ENCODE measurements around the gene SH3PXD2A. TPM values are rescaled to one million over a fixed set of nuclear protein-coding genes. Genes with fewer than 3 reads are reported as not detected.
A peak's percentile ranks its signal among the peaks of the same experiment; 100 is the strongest.

SH3PXD2A gene
- total and polyA plus RNA-seq, 2 of the 4 experiments (the other 2 are of a cell fraction) = 6.3 to 23.0 TPM

- H3K9ac ChIP-seq (ENCODE audit: low read depth, low read length) = no peak overlapping the region
- peak overlapping the region; percentile 16; the same call in 1 of the 2 replicates for H3K18ac ChIP-seq (ENCODE audit: low read depth, low read length)
- H3K9me1 ChIP-seq (ENCODE audit: insufficient read depth, low read length) = 0 out of 2 replicates have a peak, but pooled peaks cover 2% of the 10 kb centered on the region
- no CpG with 5 or more reads among the region's 9 CpGs for WGBS, 2 experiments (ENCODE audit: extremely low coverage in 2 of 2, insufficient read length in 1 of 2)
- no peak overlapping the region for H3K4me3 ChIP-seq (ENCODE audit: insufficient read depth, low read depth, low read length)
- H3K4me1 ChIP-seq (ENCODE audit: control insufficient read depth, insufficient read depth, low read length) = peaks cover 25% of the 10 kb centered on the region
- ChIA-PET CTCF (no interaction called here), POLR2A (ENCODE audit: unreplicated experiment) (no interaction called here)
- intact Hi-C loops (cut with micrococcal nuclease) = no loop called here
- H3K4ac ChIP-seq (ENCODE audit: low read depth, low read length) = 0 out of 2 replicates have a peak overlapping the region, but pooled peaks have one; percentile 70
- no peaks in the 10 kb centered on the region for H3K9me3 ChIP-seq (ENCODE audit: control insufficient read depth, insufficient read depth, low read length)
- 0 out of 2 replicates have a peak overlapping the region, but pooled peaks have one; percentile 2 for H2BK120ac ChIP-seq (ENCODE audit: low read depth, low read length)
- no TSS peak for BruUV-seq (replicated peaks)
- H3K4me2 ChIP-seq (ENCODE audit: low read depth, low read length) = no peak overlapping the region
- in situ Hi-C loops (cut with MboI; ENCODE audit: low sequenced_read_pairs) = no loop called here
- peak overlapping the region; percentile 56 for H4K5ac ChIP-seq (ENCODE audit: low read depth, low read length)
- H2AK5ac ChIP-seq (ENCODE audit: low read depth, low read length) = no peak overlapping the region; the same call in 1 of the 2 replicates
- H3K14ac ChIP-seq (replicated peaks; ENCODE audit: low read depth, low read length) = no peak overlapping the region; the same call in 1 of the 2 replicates
- dilution Hi-C loops (cut with HindIII; ENCODE audit: low sequenced_read_pairs, unreplicated experiment) = no loop called here
- peak overlapping the region; percentile 15 for H2AFZ ChIP-seq (replicated peaks; ENCODE audit: low read length, poor library complexity)
- H3K56ac ChIP-seq (ENCODE audit: extremely low read depth, insufficient read depth, low read length) = no peak overlapping the region
- peak overlapping the region in 1 of 2 experiments; percentile 31; a peak in 1 of 4 replicates for H4K8ac ChIP-seq (ENCODE audit: low read depth in 2 of 2, low read length in 2 of 2)
- 0 out of 2 replicates have a peak overlapping the region, but pooled peaks have one; percentile 10 for H2BK20ac ChIP-seq (ENCODE audit: low read depth, low read length)
- DNase-seq (no peak), ATAC-seq (ENCODE audit: low read depth) (no peak)
- H3K36me3 ChIP-seq (ENCODE audit: control insufficient read depth, insufficient read depth, low read length) = no peaks in the 10 kb centered on the region
- peak overlapping the region; percentile 57 for H2AK9ac ChIP-seq (replicated peaks; ENCODE audit: low read depth, low read length, poor library complexity)
- TF ChIP-seq, protein P1, sequence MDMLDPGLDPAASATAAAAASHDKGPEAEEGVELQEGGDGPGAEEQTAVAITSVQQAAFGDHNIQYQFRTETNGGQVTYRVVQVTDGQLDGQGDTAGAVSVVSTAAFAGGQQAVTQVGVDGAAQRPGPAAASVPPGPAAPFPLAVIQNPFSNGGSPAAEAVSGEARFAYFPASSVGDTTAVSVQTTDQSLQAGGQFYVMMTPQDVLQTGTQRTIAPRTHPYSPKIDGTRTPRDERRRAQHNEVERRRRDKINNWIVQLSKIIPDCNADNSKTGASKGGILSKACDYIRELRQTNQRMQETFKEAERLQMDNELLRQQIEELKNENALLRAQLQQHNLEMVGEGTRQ (IDR thresholded peaks at IDR 0.05; ENCODE audit: low read depth, low read length) = no peak
- TF ChIP-seq MAFK (IDR thresholded peaks at IDR 0.05; ENCODE audit: low read depth, low read length) (no peak), NFE2L2 (IDR thresholded peaks at IDR 0.05; ENCODE audit: low read depth, low read length) (no peak), SMC3 (IDR thresholded peaks at IDR 0.05; ENCODE audit: low read depth, low read length) (no peak), RCOR1 (IDR thresholded peaks at IDR 0.05; ENCODE audit: insufficient replicate concordance, low read length) (no peak), RFX5 (IDR thresholded peaks at IDR 0.05; ENCODE audit: low read depth, low read length) (no peak)
- TF ChIP-seq, protein P2, sequence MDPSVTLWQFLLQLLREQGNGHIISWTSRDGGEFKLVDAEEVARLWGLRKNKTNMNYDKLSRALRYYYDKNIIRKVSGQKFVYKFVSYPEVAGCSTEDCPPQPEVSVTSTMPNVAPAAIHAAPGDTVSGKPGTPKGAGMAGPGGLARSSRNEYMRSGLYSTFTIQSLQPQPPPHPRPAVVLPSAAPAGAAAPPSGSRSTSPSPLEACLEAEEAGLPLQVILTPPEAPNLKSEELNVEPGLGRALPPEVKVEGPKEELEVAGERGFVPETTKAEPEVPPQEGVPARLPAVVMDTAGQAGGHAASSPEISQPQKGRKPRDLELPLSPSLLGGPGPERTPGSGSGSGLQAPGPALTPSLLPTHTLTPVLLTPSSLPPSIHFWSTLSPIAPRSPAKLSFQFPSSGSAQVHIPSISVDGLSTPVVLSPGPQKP (IDR thresholded peaks at IDR 0.05; ENCODE audit: borderline replicate concordance, low read depth, low read length) = no peak
- H4K91ac ChIP-seq (ENCODE audit: insufficient read depth, low read depth, low read length) = no peak overlapping the region
- H3K23ac ChIP-seq (ENCODE audit: low read depth, low read length) = no peak overlapping the region
- no peak overlapping the region for H2BK5ac ChIP-seq (ENCODE audit: low read depth, low read length, poor library complexity, severe bottlenecking)
- no peak overlapping the region for H3K27ac ChIP-seq (ENCODE audit: insufficient read depth, low read length)
- no peak overlapping the region for H2BK15ac ChIP-seq (ENCODE audit: low read depth, low read length)
- peaks cover 7 to 23% of the 10 kb centered on the region in 2 experiments; a peak in 3 of 4 replicates for H3K79me1 ChIP-seq (ENCODE audit: low read depth in 1 of 2, low read length in 2 of 2)
- H4K20me1 ChIP-seq (ENCODE audit: insufficient read depth, low read length) = peaks cover 13% of the 10 kb centered on the region
- H3K27me3 ChIP-seq (ENCODE audit: control insufficient read depth, insufficient read depth, low read length) = peaks cover 1% of the 10 kb centered on the region; the same call in 1 of the 2 replicates
These were observed 31.6 kb downstream of the SH3PXD2A start for GRCh38 chr10:103823706-103824272.
